ENCODE results near the gene KBTBD3. TPM values are rescaled to one million over a fixed set of nuclear protein-coding genes. Genes with fewer than 3 reads are reported as not detected.

Gene KBTBD3
- total and polyA plus RNA-seq, 2 of the 4 experiments (the other 2 are of a cell fraction), result 1.6 to 1.7 TPM

DNA sequence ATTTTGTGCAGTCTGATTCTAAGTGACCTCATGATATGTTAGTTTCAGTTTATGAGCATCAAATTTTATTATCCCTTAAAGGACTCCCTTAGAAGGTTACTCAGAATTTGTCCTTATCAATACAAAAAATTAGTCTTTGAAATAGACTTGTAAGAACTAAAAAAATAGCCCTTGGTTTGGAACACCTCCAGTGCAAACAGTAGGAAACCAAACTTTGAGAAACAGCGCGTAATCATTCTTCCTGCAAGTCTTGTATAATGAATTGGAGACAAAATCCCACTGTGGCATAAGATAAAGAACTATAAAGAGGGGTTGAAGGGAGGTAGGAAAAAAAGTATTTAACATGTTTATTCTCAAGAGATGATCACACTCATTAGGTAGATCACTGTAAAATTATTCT lies 44.3 kb downstream of the KBTBD3 start:
- no peak for DNase-seq
- Histone ChIP-seq H3K4ac (ENCODE audit: low read depth, low read length) (no peak overlapping the region), H3K9me3 (ENCODE audit: control insufficient read depth, insufficient read depth, low read length) (no peaks in the 10 kb centered on the region), H4K5ac (ENCODE audit: low read depth, low read length) (no peak overlapping the region), H2BK120ac (ENCODE audit: low read depth, low read length) (no peak overlapping the region), H3K18ac (ENCODE audit: low read depth, low read length) (no peak overlapping the region), H2BK15ac (ENCODE audit: low read depth, low read length) (no peak overlapping the region), H3K14ac (replicated peaks; ENCODE audit: low read depth, low read length) (no peak overlapping the region), H3K79me1 (ENCODE audit: low read depth in 1 of 2, low read length in 2 of 2) (no peaks in the 10 kb centered on the region), H4K91ac (ENCODE audit: insufficient read depth, low read depth, low read length) (no peak overlapping the region), H3K4me1 (ENCODE audit: control insufficient read depth, insufficient read depth, low read length) (no peaks in the 10 kb centered on the region; the same call in 1 of the 2 replicates), H3K4me2 (ENCODE audit: low read depth, low read length) (no peak overlapping the region), H2AK5ac (ENCODE audit: low read depth, low read length) (no peak overlapping the region), H2AFZ (replicated peaks; ENCODE audit: low read length, poor library complexity) (no peak overlapping the region), H3K23ac (ENCODE audit: low read depth, low read length) (no peak overlapping the region), H3K27ac (ENCODE audit: insufficient read depth, low read length) (no peak overlapping the region), H3K36me3 (ENCODE audit: control insufficient read depth, insufficient read depth, low read length) (no peaks in the 10 kb centered on the region), H3K27me3 (ENCODE audit: control insufficient read depth, insufficient read depth, low read length) (no peaks in the 10 kb centered on the region), H3K9me1 (ENCODE audit: insufficient read depth, low read length) (no peaks in the 10 kb centered on the region), H2BK5ac (ENCODE audit: low read depth, low read length, poor library complexity, severe bottlenecking) (no peak overlapping the region), H2BK20ac (ENCODE audit: low read depth, low read length) (no peak overlapping the region), H4K20me1 (ENCODE audit: insufficient read depth, low read length) (no peaks in the 10 kb centered on the region), H3K9ac (ENCODE audit: low read depth, low read length) (no peak overlapping the region), H2AK9ac (replicated peaks; ENCODE audit: low read depth, low read length, poor library complexity) (no peak overlapping the region), H3K56ac (ENCODE audit: extremely low read depth, insufficient read depth, low read length) (no peak overlapping the region), H4K8ac (ENCODE audit: low read depth in 2 of 2, low read length in 2 of 2) (no peak overlapping the region), H3K4me3 (ENCODE audit: insufficient read depth, low read depth, low read length) (no peak overlapping the region)
- ChIA-PET POLR2A (ENCODE audit: unreplicated experiment) (no interaction called here), CTCF (no interaction called here)
- in situ Hi-C loops (cut with MboI; ENCODE audit: low sequenced_read_pairs), result no loop called here
- TF ChIP-seq CHD1 (IDR thresholded peaks at IDR 0.05; ENCODE audit: low read depth, low read length), result no peak
- no peak for TF ChIP-seq FOS (IDR thresholded peaks at IDR 0.05; ENCODE audit: low read depth, low read length)
- TF ChIP-seq RAD21 (IDR thresholded peaks at IDR 0.05; ENCODE audit: low read length), result no peak
- no peak for TF ChIP-seq RFX5 (IDR thresholded peaks at IDR 0.05; ENCODE audit: low read depth, low read length)
- TF ChIP-seq, protein P1, sequence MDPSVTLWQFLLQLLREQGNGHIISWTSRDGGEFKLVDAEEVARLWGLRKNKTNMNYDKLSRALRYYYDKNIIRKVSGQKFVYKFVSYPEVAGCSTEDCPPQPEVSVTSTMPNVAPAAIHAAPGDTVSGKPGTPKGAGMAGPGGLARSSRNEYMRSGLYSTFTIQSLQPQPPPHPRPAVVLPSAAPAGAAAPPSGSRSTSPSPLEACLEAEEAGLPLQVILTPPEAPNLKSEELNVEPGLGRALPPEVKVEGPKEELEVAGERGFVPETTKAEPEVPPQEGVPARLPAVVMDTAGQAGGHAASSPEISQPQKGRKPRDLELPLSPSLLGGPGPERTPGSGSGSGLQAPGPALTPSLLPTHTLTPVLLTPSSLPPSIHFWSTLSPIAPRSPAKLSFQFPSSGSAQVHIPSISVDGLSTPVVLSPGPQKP (IDR thresholded peaks at IDR 0.05; ENCODE audit: borderline replicate concordance, low read depth, low read length), result no peak
- TF ChIP-seq MXI1 (IDR thresholded peaks at IDR 0.05; ENCODE audit: borderline replicate concordance, low read depth, low read length), result no peak
- TF ChIP-seq, protein P2, sequence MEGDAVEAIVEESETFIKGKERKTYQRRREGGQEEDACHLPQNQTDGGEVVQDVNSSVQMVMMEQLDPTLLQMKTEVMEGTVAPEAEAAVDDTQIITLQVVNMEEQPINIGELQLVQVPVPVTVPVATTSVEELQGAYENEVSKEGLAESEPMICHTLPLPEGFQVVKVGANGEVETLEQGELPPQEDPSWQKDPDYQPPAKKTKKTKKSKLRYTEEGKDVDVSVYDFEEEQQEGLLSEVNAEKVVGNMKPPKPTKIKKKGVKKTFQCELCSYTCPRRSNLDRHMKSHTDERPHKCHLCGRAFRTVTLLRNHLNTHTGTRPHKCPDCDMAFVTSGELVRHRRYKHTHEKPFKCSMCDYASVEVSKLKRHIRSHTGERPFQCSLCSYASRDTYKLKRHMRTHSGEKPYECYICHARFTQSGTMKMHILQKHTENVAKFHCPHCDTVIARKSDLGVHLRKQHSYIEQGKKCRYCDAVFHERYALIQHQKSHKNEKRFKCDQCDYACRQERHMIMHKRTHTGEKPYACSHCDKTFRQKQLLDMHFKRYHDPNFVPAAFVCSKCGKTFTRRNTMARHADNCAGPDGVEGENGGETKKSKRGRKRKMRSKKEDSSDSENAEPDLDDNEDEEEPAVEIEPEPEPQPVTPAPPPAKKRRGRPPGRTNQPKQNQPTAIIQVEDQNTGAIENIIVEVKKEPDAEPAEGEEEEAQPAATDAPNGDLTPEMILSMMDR (conservative IDR thresholded peaks at IDR 0.05; ENCODE audit: low read depth, low read length), result no peak
- TF ChIP-seq BHLHE40 (IDR thresholded peaks at IDR 0.05; ENCODE audit: low read depth, low read length), result no peak
- TF ChIP-seq MAFK (IDR thresholded peaks at IDR 0.05; ENCODE audit: low read depth, low read length), result no peak
- no peak for TF ChIP-seq MAZ (IDR thresholded peaks at IDR 0.05; ENCODE audit: borderline replicate concordance, low read depth, low read length)
- no peak for TF ChIP-seq CEBPB (IDR thresholded peaks at IDR 0.05; ENCODE audit: low read depth, low read length)
- no peak for TF ChIP-seq SMC3 (IDR thresholded peaks at IDR 0.05; ENCODE audit: low read depth, low read length)
- TF ChIP-seq RCOR1 (IDR thresholded peaks at IDR 0.05; ENCODE audit: insufficient replicate concordance, low read length), result no peak
- TF ChIP-seq NFE2L2 (IDR thresholded peaks at IDR 0.05; ENCODE audit: low read depth, low read length), result no peak
- TF ChIP-seq, protein P3, sequence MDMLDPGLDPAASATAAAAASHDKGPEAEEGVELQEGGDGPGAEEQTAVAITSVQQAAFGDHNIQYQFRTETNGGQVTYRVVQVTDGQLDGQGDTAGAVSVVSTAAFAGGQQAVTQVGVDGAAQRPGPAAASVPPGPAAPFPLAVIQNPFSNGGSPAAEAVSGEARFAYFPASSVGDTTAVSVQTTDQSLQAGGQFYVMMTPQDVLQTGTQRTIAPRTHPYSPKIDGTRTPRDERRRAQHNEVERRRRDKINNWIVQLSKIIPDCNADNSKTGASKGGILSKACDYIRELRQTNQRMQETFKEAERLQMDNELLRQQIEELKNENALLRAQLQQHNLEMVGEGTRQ (IDR thresholded peaks at IDR 0.05; ENCODE audit: low read depth, low read length), result no peak
- no peak for TF ChIP-seq POLR2A (IDR thresholded peaks at IDR 0.05; ENCODE audit: low read depth, low read length)
- no peak for ATAC-seq (ENCODE audit: low read depth)
- intact Hi-C loops (cut with micrococcal nuclease), result no loop called here
- dilution Hi-C loops (cut with HindIII; ENCODE audit: low sequenced_read_pairs, unreplicated experiment), result no loop called here
- WGBS, 2 experiments (ENCODE audit: extremely low coverage in 2 of 2, insufficient read length in 1 of 2), result no CpG with 5 or more reads among the region's 2 CpGs
- BruUV-seq (replicated peaks), result no TSS peak

Data from IMR-90 (cell line).